ENCODE results near the gene STH.

STH gene

DNA sequence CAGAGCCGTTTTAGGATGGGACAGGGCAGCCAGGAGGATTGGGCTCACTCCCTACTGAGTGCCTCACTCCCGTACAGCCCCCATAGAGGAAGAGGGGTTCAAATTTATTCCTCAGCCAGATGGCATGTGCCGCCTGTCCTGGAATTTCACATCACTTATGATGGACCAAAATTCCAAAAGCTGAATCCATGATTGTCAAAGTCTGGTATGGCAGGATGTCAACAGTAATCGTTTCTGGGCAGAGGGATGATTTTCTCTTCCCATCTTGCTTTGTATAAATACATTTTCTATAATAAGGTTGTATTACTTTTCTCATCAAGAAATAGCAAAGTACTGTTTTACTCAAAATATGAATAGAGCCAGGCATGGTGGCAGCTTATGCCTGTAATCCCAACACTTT is 38.7 kb upstream of the STH start:
- Histone ChIP-seq H3K9me2 (replicated peaks; ENCODE audit: control insufficient read depth, low read length) (no peaks in the 10 kb centered on the region), H3F3A (ENCODE audit: control insufficient read depth, insufficient read depth) (no peaks in the 10 kb centered on the region), H3K4me3 (ENCODE audit: low read length) (no peak overlapping the region), H3K9me3 (ENCODE audit: control insufficient read depth, insufficient read depth, low read length) (no peaks in the 10 kb centered on the region), H3K27ac (ENCODE audit: low read depth, low read length) (no peak overlapping the region), H3K36me3 (ENCODE audit: control insufficient read depth, low read length) (no peaks in the 10 kb centered on the region), H3K4me1 (ENCODE audit: control insufficient read depth, low read length) (no peaks in the 10 kb centered on the region), H3K27me3 (ENCODE audit: control insufficient read depth, low read length) (0 out of 2 replicates have a peak, but pooled peaks cover 2% of the 10 kb centered on the region), H4K20me1 (ENCODE audit: control insufficient read depth, insufficient read depth, low read depth, low read length) (no peaks in the 10 kb centered on the region), H3K4me2 (ENCODE audit: low read length) (no peak overlapping the region), H3K79me2 (ENCODE audit: control insufficient read depth, low read length) (no peaks in the 10 kb centered on the region)
- TF ChIP-seq EZH2phosphoT487 (IDR thresholded peaks at IDR 0.05; ENCODE audit: borderline replicate concordance, low read length) = no peak
- TF ChIP-seq, protein P1, sequence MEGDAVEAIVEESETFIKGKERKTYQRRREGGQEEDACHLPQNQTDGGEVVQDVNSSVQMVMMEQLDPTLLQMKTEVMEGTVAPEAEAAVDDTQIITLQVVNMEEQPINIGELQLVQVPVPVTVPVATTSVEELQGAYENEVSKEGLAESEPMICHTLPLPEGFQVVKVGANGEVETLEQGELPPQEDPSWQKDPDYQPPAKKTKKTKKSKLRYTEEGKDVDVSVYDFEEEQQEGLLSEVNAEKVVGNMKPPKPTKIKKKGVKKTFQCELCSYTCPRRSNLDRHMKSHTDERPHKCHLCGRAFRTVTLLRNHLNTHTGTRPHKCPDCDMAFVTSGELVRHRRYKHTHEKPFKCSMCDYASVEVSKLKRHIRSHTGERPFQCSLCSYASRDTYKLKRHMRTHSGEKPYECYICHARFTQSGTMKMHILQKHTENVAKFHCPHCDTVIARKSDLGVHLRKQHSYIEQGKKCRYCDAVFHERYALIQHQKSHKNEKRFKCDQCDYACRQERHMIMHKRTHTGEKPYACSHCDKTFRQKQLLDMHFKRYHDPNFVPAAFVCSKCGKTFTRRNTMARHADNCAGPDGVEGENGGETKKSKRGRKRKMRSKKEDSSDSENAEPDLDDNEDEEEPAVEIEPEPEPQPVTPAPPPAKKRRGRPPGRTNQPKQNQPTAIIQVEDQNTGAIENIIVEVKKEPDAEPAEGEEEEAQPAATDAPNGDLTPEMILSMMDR (IDR thresholded peaks at IDR 0.05; ENCODE audit: low read depth, low read length, poor library complexity, severe bottlenecking) = no peak

DNA sequence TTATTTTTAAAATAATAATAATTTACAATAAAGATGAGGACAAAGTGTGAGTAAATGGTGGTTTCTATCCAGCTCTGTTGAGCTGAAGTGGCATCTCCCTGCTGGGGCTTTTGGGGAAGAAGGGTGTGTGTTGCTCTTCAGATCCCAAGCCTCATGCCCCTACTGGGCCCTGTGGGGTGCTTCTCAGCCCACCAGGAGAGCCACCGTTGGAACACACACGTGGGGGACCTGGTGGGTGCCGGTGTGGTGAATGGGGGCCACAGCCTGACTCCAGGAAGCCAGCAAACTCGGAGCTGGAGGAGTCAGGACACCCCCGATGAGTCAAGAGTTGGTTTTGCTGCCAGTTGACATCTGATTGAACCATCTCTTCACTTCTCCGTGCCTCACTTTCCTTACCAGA is 37.8 kb upstream of the STH start:
- no peaks in the 10 kb centered on the region for H3K36me3 ChIP-seq (ENCODE audit: control insufficient read depth, low read length)
- no peak overlapping the region for H3K4me2 ChIP-seq (ENCODE audit: low read length)
- H3K4me3 ChIP-seq (ENCODE audit: low read length) = no peak overlapping the region
- no peak overlapping the region for H3K27ac ChIP-seq (ENCODE audit: low read depth, low read length)
- no peaks in the 10 kb centered on the region for H3K9me2 ChIP-seq (replicated peaks; ENCODE audit: control insufficient read depth, low read length)
- H3K4me1 ChIP-seq (ENCODE audit: control insufficient read depth, low read length) = no peaks in the 10 kb centered on the region
- TF ChIP-seq EZH2phosphoT487 (IDR thresholded peaks at IDR 0.05; ENCODE audit: borderline replicate concordance, low read length) = no peak
- TF ChIP-seq, protein P1 (IDR thresholded peaks at IDR 0.05; ENCODE audit: low read depth, low read length, poor library complexity, severe bottlenecking) = no peak
- H3K27me3 ChIP-seq (ENCODE audit: control insufficient read depth, low read length) = peaks cover 8% of the 10 kb centered on the region; the same call in 1 of the 2 replicates
- no peaks in the 10 kb centered on the region for H4K20me1 ChIP-seq (ENCODE audit: control insufficient read depth, insufficient read depth, low read depth, low read length)
- H3K9me3 ChIP-seq (ENCODE audit: control insufficient read depth, insufficient read depth, low read length) = no peaks in the 10 kb centered on the region
- no peaks in the 10 kb centered on the region for H3K79me2 ChIP-seq (ENCODE audit: control insufficient read depth, low read length)
- H3F3A ChIP-seq (ENCODE audit: control insufficient read depth, insufficient read depth) = no peaks in the 10 kb centered on the region

DNA sequence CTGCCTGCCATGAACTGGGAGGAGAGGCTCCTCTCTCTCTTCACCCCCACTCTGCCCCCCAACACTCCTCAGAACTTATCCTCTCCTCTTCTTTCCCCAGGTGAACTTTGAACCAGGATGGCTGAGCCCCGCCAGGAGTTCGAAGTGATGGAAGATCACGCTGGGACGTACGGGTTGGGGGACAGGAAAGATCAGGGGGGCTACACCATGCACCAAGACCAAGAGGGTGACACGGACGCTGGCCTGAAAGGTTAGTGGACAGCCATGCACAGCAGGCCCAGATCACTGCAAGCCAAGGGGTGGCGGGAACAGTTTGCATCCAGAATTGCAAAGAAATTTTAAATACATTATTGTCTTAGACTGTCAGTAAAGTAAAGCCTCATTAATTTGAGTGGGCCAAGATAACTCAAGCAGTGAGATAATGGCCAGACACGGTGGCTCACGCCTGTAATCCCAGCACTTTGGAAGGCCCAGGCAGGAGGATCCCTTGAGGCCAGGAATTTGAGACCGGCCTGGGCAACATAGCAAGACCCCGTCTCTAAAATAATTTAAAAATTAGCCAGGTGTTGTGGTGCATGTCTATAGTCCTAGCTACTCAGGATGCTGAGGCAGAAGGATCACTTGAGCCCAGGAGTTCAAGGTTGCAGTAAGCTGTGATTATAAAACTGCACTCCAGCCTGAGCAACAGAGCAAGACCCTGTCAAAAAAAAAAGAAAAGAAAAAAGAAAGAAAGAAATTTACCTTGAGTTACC is 36.7 kb upstream of the STH start:
- no peaks in the 10 kb centered on the region for H3K79me2 ChIP-seq (ENCODE audit: control insufficient read depth, low read length)
- no peak overlapping the region for H3K4me3 ChIP-seq (ENCODE audit: low read length)
- TF ChIP-seq, protein P1 (IDR thresholded peaks at IDR 0.05; ENCODE audit: low read depth, low read length, poor library complexity, severe bottlenecking) = no peak
- no peak for TF ChIP-seq EZH2phosphoT487 (IDR thresholded peaks at IDR 0.05; ENCODE audit: borderline replicate concordance, low read length)
- H4K20me1 ChIP-seq (ENCODE audit: control insufficient read depth, insufficient read depth, low read depth, low read length) = no peaks in the 10 kb centered on the region
- no peaks in the 10 kb centered on the region for H3K36me3 ChIP-seq (ENCODE audit: control insufficient read depth, low read length)
- peaks cover 17% of the 10 kb centered on the region for H3K27me3 ChIP-seq (ENCODE audit: control insufficient read depth, low read length)
- no peaks in the 10 kb centered on the region for H3F3A ChIP-seq (ENCODE audit: control insufficient read depth, insufficient read depth)
- no peak overlapping the region for H3K4me2 ChIP-seq (ENCODE audit: low read length)
- no peak overlapping the region for H3K27ac ChIP-seq (ENCODE audit: low read depth, low read length)
- no peaks in the 10 kb centered on the region for H3K4me1 ChIP-seq (ENCODE audit: control insufficient read depth, low read length)
- no peaks in the 10 kb centered on the region for H3K9me3 ChIP-seq (ENCODE audit: control insufficient read depth, insufficient read depth, low read length)
- H3K9me2 ChIP-seq (replicated peaks; ENCODE audit: control insufficient read depth, low read length) = no peaks in the 10 kb centered on the region
